Activated CD8-positive, alpha-beta T cell treated with anti-CD3 and anti-CD28 coated beads for 36 hours (primary cell): ENCODE data around the gene ZNF189. TPM values are rescaled to one million over a fixed set of nuclear protein-coding genes. Genes with fewer than 3 reads are reported as not detected.

Source experiments
- ATAC-seq: fragments of 200-7000 bp; cut with Tn5 transposase; one replicate; pipeline ENCODE4 v1.10.0; 2021; ENCODE audit warnings: mild to moderate bottlenecking, moderate library complexity
- CTCF ChIA-PET: fragments of 350-600 bp; sonication (Branson Sonifier 250); formaldehyde crosslinking; loops from one replicate; lab custom pipeline; 2021; ENCODE audit warnings: antibody characterized with exemption; lab: Charles Lee
- POLR2A ChIA-PET: fragments of 350-600 bp; sonication (Branson Sonifier 250); formaldehyde crosslinking; loops from one replicate; lab custom pipeline; 2021; ENCODE audit warnings: antibody characterized with exemption; lab: Charles Lee
- DNase-seq: peaks from one replicate; pipeline ENCODE4 v3.0.0-alpha.2; 2020
- H3K27ac Mint-ChIP-seq: one replicate; pipeline ENCODE4 v1.8.0; 2021; ENCODE audit warnings: mild to moderate bottlenecking, mixed read lengths
- H3K27me3 Mint-ChIP-seq: one replicate; pipeline ENCODE4 v1.8.0; 2021; ENCODE audit warnings: mixed read lengths
- H3K36me3 Mint-ChIP-seq: one replicate; pipeline ENCODE4 v1.8.0; 2021; ENCODE audit warnings: low read depth, mixed read lengths
- H3K4me1 Mint-ChIP-seq: one replicate; pipeline ENCODE4 v1.8.0; 2021; ENCODE audit warnings: low read depth, mixed read lengths
- H3K4me3 Mint-ChIP-seq: one replicate; pipeline ENCODE4 v1.8.0; 2021; ENCODE audit warnings: mild to moderate bottlenecking, moderate library complexity, mixed read lengths
- H3K9me3 Mint-ChIP-seq: one replicate; pipeline ENCODE4 v1.8.0; 2021; ENCODE audit warnings: mixed read lengths
- CTCF ChIP-seq: fragments of 200-600 bp; IDR thresholded peaks from one replicate; pipeline ENCODE4 v1.8.0; 2022; ENCODE audit warnings: antibody characterized with exemption, mild to moderate bottlenecking
- intact Hi-C: fragments of 100-400 bp; cut with micrococcal nuclease; formaldehyde crosslinking; loops from one replicate; pipeline ENCODE4 v1.10.0; 2022
- total RNA-seq, 2 experiments: library from RNA; stranded (reverse); gene quantifications; one replicate each; pipeline ENCODE4 v1.2.3, GENCODE V29; 2021

The ZNF189 gene
- total RNA-seq, 2 experiments from 2014 or later, result 6.7 to 8.3 TPM

DNA sequence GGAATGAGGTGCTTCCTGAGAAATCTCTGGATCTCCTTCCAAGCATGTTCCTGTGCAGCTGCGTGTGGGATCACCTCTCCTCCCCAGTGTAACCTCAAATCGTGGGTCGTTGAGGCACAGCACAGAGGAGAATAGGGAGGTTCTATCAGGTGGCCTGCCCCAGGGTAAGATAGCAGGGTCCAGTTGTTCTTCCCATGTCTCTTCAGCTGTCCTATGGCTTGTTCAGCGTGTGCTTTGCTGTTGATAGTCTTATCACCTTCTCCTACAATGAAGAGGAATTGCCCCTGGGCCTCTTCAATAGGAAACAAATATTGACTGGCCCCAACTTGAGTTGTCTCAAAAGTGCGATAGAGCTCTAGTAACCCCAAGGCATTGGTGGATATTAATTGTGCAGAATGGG lies 36.2 kb upstream of the ZNF189 start:
- DNase-seq, result no peak
- peaks cover 2% of the 10 kb centered on the region for H3K27me3 Mint-ChIP-seq
- no peak overlapping the region for H3K27ac Mint-ChIP-seq
- no peaks in the 10 kb centered on the region for H3K9me3 Mint-ChIP-seq
- ChIA-PET POLR2A (no interaction called here), CTCF (no interaction called here)
- no peaks in the 10 kb centered on the region for H3K4me1 Mint-ChIP-seq
- no peaks in the 10 kb centered on the region for H3K36me3 Mint-ChIP-seq
- TF ChIP-seq CTCF, result no peak
- no peak for ATAC-seq
- intact Hi-C loops, result no loop called here
- H3K4me3 Mint-ChIP-seq, result no peak overlapping the region

- Mint-ChIP-seq H3K4me3 (no peak overlapping the region), H3K4me1 (no peaks in the 10 kb centered on the region), H3K36me3 (no peaks in the 10 kb centered on the region), H3K9me3 (no peaks in the 10 kb centered on the region), H3K27me3 (peaks cover 4% of the 10 kb centered on the region), H3K27ac (no peak overlapping the region)
- no peak for ATAC-seq
- TF ChIP-seq CTCF, result no peak
- DNase-seq, result no peak
- intact Hi-C loops, result no loop called here
- CTCF ChIA-PET, result interaction anchor here (1.0 to 1.1 kb wide), 2 partner anchors 13 to 23 kb away, joined by 3 to 4 read pairs; no protein-coding TSS in a partner anchor
- POLR2A ChIA-PET, result no interaction called here
Observed at GRCh38 chr9:101365181-101365580, 33.5 kb upstream of the ZNF189 start.

DNA sequence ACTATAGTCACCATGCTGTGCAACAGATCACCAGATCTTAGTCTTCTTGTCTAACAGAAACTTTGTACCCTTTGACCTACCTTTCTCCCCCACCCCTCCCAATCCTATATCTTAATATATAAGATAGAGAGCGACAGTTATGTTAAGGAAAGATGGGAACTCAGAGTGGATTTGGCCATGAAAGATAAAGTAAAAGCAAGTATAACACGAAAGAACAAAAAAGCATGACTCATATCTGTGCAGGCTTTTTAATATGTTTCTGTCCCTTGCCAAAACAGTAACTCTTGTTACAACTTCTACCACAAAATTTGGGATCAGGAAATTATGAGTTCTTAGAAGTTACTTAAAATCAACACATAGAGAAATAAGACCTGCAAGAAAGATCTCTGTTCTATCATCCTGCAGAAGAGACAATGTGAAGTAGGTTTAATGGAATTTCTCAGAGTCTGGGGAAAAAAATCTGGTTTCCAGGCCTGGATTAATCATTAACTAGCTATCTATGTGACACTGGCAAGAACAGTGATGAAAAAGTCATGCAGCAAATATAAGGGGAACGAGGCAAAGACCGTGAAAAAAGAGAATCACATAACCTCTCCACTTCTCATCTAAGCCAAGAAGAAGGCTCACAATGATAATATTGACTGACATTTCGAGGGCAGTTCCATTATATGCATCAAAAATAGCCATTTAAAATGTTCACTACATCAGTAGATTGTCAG lies 32.5 kb upstream of the ZNF189 start:
- Mint-ChIP-seq H3K27me3 (peaks cover 4% of the 10 kb centered on the region), H3K9me3 (no peaks in the 10 kb centered on the region), H3K4me1 (no peaks in the 10 kb centered on the region), H3K36me3 (no peaks in the 10 kb centered on the region), H3K4me3 (no peak overlapping the region), H3K27ac (no peak overlapping the region)
- DNase-seq (no peak), ATAC-seq (no peak)
- intact Hi-C loops, result no loop called here
- ChIA-PET CTCF (interaction anchor here (1.1 kb wide), 1 partner anchor 14 kb away, joined by 3 read pairs; no protein-coding TSS in a partner anchor), POLR2A (no interaction called here)
- TF ChIP-seq CTCF, result no peak

DNA sequence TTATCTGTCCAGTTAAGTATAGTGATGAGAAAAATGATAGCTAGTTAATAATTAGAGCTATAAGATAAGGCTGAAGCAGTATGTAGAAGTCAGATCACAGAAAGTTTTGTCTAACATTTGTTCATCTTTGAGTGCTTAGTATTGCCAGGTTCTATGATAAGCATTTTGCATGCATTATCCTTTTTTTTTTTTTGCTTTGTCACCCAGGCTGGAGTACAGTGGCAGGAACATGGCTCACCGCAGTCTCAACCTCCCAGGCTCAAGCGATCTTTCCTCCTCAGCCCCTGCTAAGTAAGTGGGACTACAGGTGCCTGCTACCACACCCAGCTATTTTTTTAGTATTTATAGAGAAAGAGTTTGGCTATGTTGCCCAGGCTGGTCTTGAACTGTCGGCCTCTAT lies 31.3 kb upstream of the ZNF189 start:
- ATAC-seq, result no peak

More for the DNA sequence above, 31.3 kb upstream of the ZNF189 start:
- ChIA-PET CTCF (no interaction called here), POLR2A (interaction anchor here (0.6 kb wide), 1 partner anchor 37 kb away, joined by 3 read pairs; no protein-coding TSS in a partner anchor)
- H3K4me1 Mint-ChIP-seq, result no peaks in the 10 kb centered on the region
- H3K36me3 Mint-ChIP-seq, result no peaks in the 10 kb centered on the region
- intact Hi-C loops, result no loop called here
- no peak for TF ChIP-seq CTCF
- H3K27me3 Mint-ChIP-seq, result peaks cover 4% of the 10 kb centered on the region
- H3K27ac Mint-ChIP-seq, result no peak overlapping the region
- H3K9me3 Mint-ChIP-seq, result no peaks in the 10 kb centered on the region
- DNase-seq, result no peak
- H3K4me3 Mint-ChIP-seq, result no peak overlapping the region
